ENCODE results near the gene SMYD3.
A peak's percentile ranks its signal among the peaks of the same experiment; 100 is the strongest.

SMYD3 gene

GRCh38 chr1:245893025-245893424, 614.1 kb downstream of the SMYD3 start:
- H4K20me1 ChIP-seq (ENCODE audit: insufficient read depth, low read length): no peaks in the 10 kb centered on the region
- no peak overlapping the region for H2AFZ ChIP-seq (ENCODE audit: low read length)

DNA sequence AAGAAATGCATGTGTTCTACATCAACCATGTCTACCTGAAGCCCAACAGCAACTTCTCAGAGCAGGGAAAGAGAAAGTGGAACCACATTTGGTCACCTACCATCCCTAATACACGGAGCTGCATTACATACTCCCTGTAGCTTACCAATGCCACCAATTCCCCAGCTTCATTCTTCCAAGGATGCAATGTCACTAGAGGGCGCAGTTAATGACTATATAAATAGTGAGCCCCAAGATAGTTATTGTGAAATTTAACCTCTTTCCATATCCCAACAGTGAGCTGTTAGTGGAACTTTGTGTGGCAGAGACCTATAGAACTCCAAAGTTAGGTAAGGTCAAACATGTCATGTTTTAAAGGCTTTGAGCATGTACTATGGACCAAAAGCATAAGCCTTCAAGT, 618.3 kb downstream of the SMYD3 start:
- H3K9me2 ChIP-seq (replicated peaks; ENCODE audit: insufficient read depth, low read length): no peaks in the 10 kb centered on the region
- no peak overlapping the region for H3K4me3 ChIP-seq (ENCODE audit: low read length)
- no peaks in the 10 kb centered on the region for H3K36me3 ChIP-seq (replicated peaks; ENCODE audit: insufficient read depth, low read length)
- no peak overlapping the region for H3K4me2 ChIP-seq (ENCODE audit: low read depth, low read length)
- no peaks in the 10 kb centered on the region for H4K20me1 ChIP-seq (ENCODE audit: insufficient read depth, low read length)
- DNase-seq: no peak
- no peaks in the 10 kb centered on the region for H3K9me3 ChIP-seq (replicated peaks; ENCODE audit: insufficient read depth, low read length)
- H3K4me1 ChIP-seq (ENCODE audit: low read length): no peaks in the 10 kb centered on the region
- H3K9ac ChIP-seq (ENCODE audit: low read length): no peak overlapping the region
- H2AFZ ChIP-seq (ENCODE audit: low read length): no peak overlapping the region
- H3F3A ChIP-seq (ENCODE audit: insufficient read depth, low read length): no peaks in the 10 kb centered on the region
- H3K27me3 ChIP-seq (replicated peaks; ENCODE audit: insufficient read depth, low read length): no peaks in the 10 kb centered on the region
- H3K79me2 ChIP-seq (ENCODE audit: low read length): no peaks in the 10 kb centered on the region
- no peak overlapping the region for H3K27ac ChIP-seq (ENCODE audit: low read length)
- TF ChIP-seq CTCF (IDR thresholded peaks at IDR 0.05; ENCODE audit: low read length): peak; percentile 28
- no peak for TF ChIP-seq EZH2 (optimal IDR thresholded peaks at IDR 0.05; ENCODE audit: low read depth, low read length)
- TF ChIP-seq EZH2phosphoT487 (IDR thresholded peaks at IDR 0.05; ENCODE audit: low read length): no peak

More at GRCh38 chr1:245893025-245893424, 614.1 kb downstream of the SMYD3 start:
- TF ChIP-seq EZH2 (optimal IDR thresholded peaks at IDR 0.05; ENCODE audit: low read depth, low read length): no peak
- no peak for TF ChIP-seq EZH2phosphoT487 (IDR thresholded peaks at IDR 0.05; ENCODE audit: low read length)
- H3K9me2 ChIP-seq (replicated peaks; ENCODE audit: insufficient read depth, low read length): no peaks in the 10 kb centered on the region
- H3K27me3 ChIP-seq (replicated peaks; ENCODE audit: insufficient read depth, low read length): no peaks in the 10 kb centered on the region
- no peaks in the 10 kb centered on the region for H3F3A ChIP-seq (ENCODE audit: insufficient read depth, low read length)
- no peak overlapping the region for H3K27ac ChIP-seq (ENCODE audit: low read length)
- H3K4me3 ChIP-seq (ENCODE audit: low read length): no peak overlapping the region
- H3K4me1 ChIP-seq (ENCODE audit: low read length): no peaks in the 10 kb centered on the region
- H3K79me2 ChIP-seq (ENCODE audit: low read length): no peaks in the 10 kb centered on the region
- H3K9me3 ChIP-seq (replicated peaks; ENCODE audit: insufficient read depth, low read length): no peaks in the 10 kb centered on the region
- no peak for DNase-seq
- H3K4me2 ChIP-seq (ENCODE audit: low read depth, low read length): no peak overlapping the region
- H3K36me3 ChIP-seq (replicated peaks; ENCODE audit: insufficient read depth, low read length): no peaks in the 10 kb centered on the region
- H3K9ac ChIP-seq (ENCODE audit: low read length): no peak overlapping the region

GRCh38 chr1:245887829-245888228, 619.2 kb downstream of the SMYD3 start:
- no peak overlapping the region for H3K4me3 ChIP-seq (ENCODE audit: low read length)
- no peaks in the 10 kb centered on the region for H3F3A ChIP-seq (ENCODE audit: insufficient read depth, low read length)
- H3K4me1 ChIP-seq (ENCODE audit: low read length): no peaks in the 10 kb centered on the region
- H4K20me1 ChIP-seq (ENCODE audit: insufficient read depth, low read length): no peaks in the 10 kb centered on the region
- DNase-seq: no peak
- no peaks in the 10 kb centered on the region for H3K27me3 ChIP-seq (replicated peaks; ENCODE audit: insufficient read depth, low read length)
- no peak overlapping the region for H3K4me2 ChIP-seq (ENCODE audit: low read depth, low read length)
- H3K9ac ChIP-seq (ENCODE audit: low read length): no peak overlapping the region
- TF ChIP-seq CTCF (IDR thresholded peaks at IDR 0.05; ENCODE audit: low read length): no peak
- H3K9me3 ChIP-seq (replicated peaks; ENCODE audit: insufficient read depth, low read length): no peaks in the 10 kb centered on the region
- no peak overlapping the region for H2AFZ ChIP-seq (ENCODE audit: low read length)
- H3K9me2 ChIP-seq (replicated peaks; ENCODE audit: insufficient read depth, low read length): no peaks in the 10 kb centered on the region
- no peak overlapping the region for H3K27ac ChIP-seq (ENCODE audit: low read length)
- no peaks in the 10 kb centered on the region for H3K79me2 ChIP-seq (ENCODE audit: low read length)
- H3K36me3 ChIP-seq (replicated peaks; ENCODE audit: insufficient read depth, low read length): no peaks in the 10 kb centered on the region

GRCh38 chr1:245881767-245882391, 625.2 kb downstream of the SMYD3 start:
- Histone ChIP-seq H3K27ac (ENCODE audit: low read length) (no peak overlapping the region), H3K9ac (ENCODE audit: low read length) (no peak overlapping the region), H3K36me3 (replicated peaks; ENCODE audit: insufficient read depth, low read length) (no peaks in the 10 kb centered on the region)

More at GRCh38 chr1:245881767-245882391, 625.2 kb downstream of the SMYD3 start:
- no peaks in the 10 kb centered on the region for H3K9me2 ChIP-seq (replicated peaks; ENCODE audit: insufficient read depth, low read length)
- H2AFZ ChIP-seq (ENCODE audit: low read length): no peak overlapping the region
- no peaks in the 10 kb centered on the region for H3F3A ChIP-seq (ENCODE audit: insufficient read depth, low read length)
- no peaks in the 10 kb centered on the region for H3K9me3 ChIP-seq (replicated peaks; ENCODE audit: insufficient read depth, low read length)
- no peaks in the 10 kb centered on the region for H4K20me1 ChIP-seq (ENCODE audit: insufficient read depth, low read length)
- H3K4me3 ChIP-seq (ENCODE audit: low read length): no peak overlapping the region
- no peak for TF ChIP-seq CTCF (IDR thresholded peaks at IDR 0.05; ENCODE audit: low read length)
- no peak for TF ChIP-seq EZH2phosphoT487 (IDR thresholded peaks at IDR 0.05; ENCODE audit: low read length)
- no peak for TF ChIP-seq EZH2 (optimal IDR thresholded peaks at IDR 0.05; ENCODE audit: low read depth, low read length)
- no peaks in the 10 kb centered on the region for H3K27me3 ChIP-seq (replicated peaks; ENCODE audit: insufficient read depth, low read length)
- DNase-seq: no peak
- H3K4me2 ChIP-seq (ENCODE audit: low read depth, low read length): no peak overlapping the region
- no peaks in the 10 kb centered on the region for H3K4me1 ChIP-seq (ENCODE audit: low read length)
- no peaks in the 10 kb centered on the region for H3K79me2 ChIP-seq (ENCODE audit: low read length)
